ENCODE measurements around the gene DCP2.

DNA sequence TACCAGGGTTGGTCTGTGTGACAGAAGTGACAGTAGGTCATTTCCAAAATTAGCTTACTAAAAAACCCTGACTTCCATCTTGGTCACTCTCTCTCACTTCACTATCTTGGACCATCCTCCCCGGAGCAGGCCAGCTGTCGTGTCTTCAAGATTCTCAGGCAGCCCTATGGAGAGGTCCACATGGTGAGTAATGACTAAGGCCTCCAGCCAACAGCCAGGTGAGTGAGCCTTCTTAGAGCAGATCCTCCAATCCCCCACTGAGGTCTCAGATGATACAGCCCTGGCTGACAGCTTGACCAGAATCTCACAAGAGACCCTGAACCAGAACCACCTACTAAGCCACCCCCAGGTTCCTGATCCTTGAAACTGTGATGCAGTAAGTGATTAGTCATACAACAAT, 92.0 kb downstream of the DCP2 start:
- TF ChIP-seq EGR1 (IDR thresholded peaks at IDR 0.05) (no peak), EP300 (IDR thresholded peaks at IDR 0.05; ENCODE audit: borderline replicate concordance) (no peak), CEBPB (IDR thresholded peaks at IDR 0.05) (no peak), YY1 (IDR thresholded peaks at IDR 0.05; ENCODE audit: low read depth) (no peak), TAF1 (IDR thresholded peaks at IDR 0.05; ENCODE audit: low read depth) (no peak), TCF12 (IDR thresholded peaks at IDR 0.05; ENCODE audit: low read depth) (no peak), NFIC (IDR thresholded peaks at IDR 0.05) (no peak)
- TF ChIP-seq, protein P1, sequence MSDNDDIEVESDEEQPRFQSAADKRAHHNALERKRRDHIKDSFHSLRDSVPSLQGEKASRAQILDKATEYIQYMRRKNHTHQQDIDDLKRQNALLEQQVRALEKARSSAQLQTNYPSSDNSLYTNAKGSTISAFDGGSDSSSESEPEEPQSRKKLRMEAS (IDR thresholded peaks at IDR 0.05), result no peak
- TF ChIP-seq, protein P2, sequence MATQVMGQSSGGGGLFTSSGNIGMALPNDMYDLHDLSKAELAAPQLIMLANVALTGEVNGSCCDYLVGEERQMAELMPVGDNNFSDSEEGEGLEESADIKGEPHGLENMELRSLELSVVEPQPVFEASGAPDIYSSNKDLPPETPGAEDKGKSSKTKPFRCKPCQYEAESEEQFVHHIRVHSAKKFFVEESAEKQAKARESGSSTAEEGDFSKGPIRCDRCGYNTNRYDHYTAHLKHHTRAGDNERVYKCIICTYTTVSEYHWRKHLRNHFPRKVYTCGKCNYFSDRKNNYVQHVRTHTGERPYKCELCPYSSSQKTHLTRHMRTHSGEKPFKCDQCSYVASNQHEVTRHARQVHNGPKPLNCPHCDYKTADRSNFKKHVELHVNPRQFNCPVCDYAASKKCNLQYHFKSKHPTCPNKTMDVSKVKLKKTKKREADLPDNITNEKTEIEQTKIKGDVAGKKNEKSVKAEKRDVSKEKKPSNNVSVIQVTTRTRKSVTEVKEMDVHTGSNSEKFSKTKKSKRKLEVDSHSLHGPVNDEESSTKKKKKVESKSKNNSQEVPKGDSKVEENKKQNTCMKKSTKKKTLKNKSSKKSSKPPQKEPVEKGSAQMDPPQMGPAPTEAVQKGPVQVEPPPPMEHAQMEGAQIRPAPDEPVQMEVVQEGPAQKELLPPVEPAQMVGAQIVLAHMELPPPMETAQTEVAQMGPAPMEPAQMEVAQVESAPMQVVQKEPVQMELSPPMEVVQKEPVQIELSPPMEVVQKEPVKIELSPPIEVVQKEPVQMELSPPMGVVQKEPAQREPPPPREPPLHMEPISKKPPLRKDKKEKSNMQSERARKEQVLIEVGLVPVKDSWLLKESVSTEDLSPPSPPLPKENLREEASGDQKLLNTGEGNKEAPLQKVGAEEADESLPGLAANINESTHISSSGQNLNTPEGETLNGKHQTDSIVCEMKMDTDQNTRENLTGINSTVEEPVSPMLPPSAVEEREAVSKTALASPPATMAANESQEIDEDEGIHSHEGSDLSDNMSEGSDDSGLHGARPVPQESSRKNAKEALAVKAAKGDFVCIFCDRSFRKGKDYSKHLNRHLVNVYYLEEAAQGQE (IDR thresholded peaks at IDR 0.05; ENCODE audit: low read depth), result no peak

All from Ishikawa (cell line).